Skeletal muscle cell (primary cell): ENCODE results near the gene FGF14.
A peak's percentile ranks its signal among the peaks of the same experiment; 100 is the strongest.

Experiments used
- DNase-seq: peaks from one replicate; pipeline ENCODE4 v3.0.0-alpha.2; 2010; ENCODE audit warnings: low read depth
- H3K4me3 ChIP-seq: 2 replicates; pipeline ENCODE4 v1.5.1; 2011; ENCODE audit warnings: low read depth, mild to moderate bottlenecking, control low read depth, low read length, moderate library complexity

The FGF14 gene

GRCh38 chr13:101795025-101795424 is 606.8 kb downstream of the FGF14 start:
- no peak for DNase-seq

GRCh38 chr13:101792189-101792588 is 609.7 kb downstream of the FGF14 start:
- DNase-seq, result no peak

More at GRCh38 chr13:101795025-101795424, 606.8 kb downstream of the FGF14 start:
- H3K4me3 ChIP-seq, result no peak overlapping the region

DNA sequence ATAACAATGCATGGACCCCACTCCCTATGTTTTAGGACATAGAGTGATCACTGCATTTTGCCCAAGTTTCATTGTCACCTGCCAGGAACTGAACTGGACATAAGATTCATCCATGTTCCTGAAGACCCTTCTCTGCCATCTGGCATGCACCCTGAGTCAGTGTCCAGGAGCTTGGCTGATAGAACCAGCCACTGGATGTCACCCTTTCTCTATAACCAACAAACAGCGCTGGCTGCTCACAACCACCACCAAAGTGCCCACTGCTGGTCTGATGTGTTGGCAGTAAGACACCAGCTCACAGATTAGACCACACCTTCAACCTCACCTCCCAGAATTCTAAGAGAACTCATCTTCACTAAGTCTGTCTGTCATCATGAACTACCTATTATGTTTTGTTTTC is 616.0 kb downstream of the FGF14 start:
- no peak for DNase-seq
- no peak overlapping the region for H3K4me3 ChIP-seq

More at GRCh38 chr13:101792189-101792588, 609.7 kb downstream of the FGF14 start:
- no peak overlapping the region for H3K4me3 ChIP-seq

- DNase-seq, result no peak
Observed at GRCh38 chr13:101784313-101784712, 617.5 kb downstream of the FGF14 start.

GRCh38 chr13:101783554-101783953 is 618.3 kb downstream of the FGF14 start:
- no peak overlapping the region for H3K4me3 ChIP-seq
- no peak for DNase-seq

More at GRCh38 chr13:101784313-101784712, 617.5 kb downstream of the FGF14 start:
- H3K4me3 ChIP-seq, result no peak overlapping the region

DNA sequence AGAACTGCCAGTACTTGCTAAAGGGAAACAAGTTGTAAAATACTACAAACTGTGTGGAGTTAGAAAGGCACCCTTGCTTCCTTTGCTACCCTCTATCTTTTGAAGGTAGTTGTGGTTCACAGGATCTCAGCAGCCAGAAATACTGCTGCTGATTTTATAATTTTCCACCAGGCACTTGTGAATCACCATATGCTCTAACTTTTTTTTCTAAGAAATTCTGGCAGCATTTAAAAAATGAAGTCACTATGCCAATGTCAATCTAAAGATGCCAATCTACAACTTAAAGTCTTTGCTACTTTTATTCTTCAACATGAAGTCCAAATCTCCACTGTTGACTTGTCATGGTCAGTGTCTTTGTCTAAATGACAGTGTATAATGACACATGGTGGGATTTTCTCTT is 621.6 kb downstream of the FGF14 start:
- no peak overlapping the region for H3K4me3 ChIP-seq
- DNase-seq, result no peak

DNA sequence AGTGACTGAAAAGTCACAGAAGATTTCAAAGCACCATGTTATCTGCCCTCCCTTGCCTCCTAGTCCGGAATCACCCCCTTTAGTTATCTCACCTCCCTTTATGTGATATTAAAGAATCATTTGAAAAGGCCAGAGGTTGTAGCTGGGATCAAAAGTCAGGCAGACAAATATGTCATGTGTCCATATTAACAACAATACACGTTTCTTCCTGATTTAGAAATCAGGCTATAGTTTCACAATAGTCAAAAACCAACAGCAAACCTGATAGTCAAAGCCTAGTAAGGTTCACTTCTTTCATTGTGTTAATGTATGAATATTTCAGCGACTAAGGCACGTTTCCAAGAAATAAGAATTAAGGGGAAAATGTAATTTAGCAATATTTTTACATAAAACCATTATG is 622.7 kb downstream of the FGF14 start:
- no peak for DNase-seq
- H3K4me3 ChIP-seq, result no peak overlapping the region

DNA sequence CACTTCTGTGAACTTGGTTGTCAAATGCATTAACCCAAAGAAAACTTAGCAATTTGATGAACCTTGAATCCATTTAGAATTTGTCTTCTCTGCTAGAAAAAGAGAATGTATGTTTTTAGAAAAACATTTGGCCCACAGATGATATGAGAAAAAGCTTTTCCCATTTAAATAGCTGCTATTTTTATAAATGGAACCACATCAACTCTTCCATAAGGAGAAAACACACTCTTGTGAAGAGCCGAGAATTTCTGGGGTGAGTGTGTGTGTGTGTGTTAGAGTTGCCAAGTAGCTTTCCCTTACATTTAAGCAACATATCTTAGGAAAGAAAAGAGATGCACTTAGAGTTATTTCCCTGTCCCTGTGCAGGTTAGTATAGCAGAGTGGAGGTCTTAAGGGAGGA is 626.6 kb downstream of the FGF14 start:
- DNase-seq, result no peak
- H3K4me3 ChIP-seq, result no peak overlapping the region

- no peak overlapping the region for H3K4me3 ChIP-seq
- no peak for DNase-seq
Observed at GRCh38 chr13:101774393-101774792, 627.5 kb downstream of the FGF14 start.

DNA sequence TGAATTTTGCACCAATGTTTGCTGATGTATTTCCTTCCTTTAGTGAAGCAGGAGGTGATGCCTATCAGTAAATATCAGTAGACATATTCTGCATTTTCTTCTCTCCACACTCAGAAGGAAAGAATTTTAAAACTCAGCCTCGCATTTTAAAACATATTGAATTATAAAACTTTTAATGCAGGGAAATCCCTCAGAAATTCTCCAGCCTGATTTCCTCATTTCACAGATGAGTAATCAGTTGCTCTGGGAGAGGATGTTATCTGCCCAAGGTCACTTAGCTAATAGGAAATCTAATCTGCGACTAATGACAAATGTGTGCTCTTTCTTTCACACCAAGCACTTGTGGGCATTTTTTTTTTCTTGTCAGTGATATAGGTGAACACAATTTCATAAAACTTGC is 628.8 kb downstream of the FGF14 start:
- DNase-seq, result no peak
- H3K4me3 ChIP-seq, result no peak overlapping the region

- no peak for DNase-seq
- no peak overlapping the region for H3K4me3 ChIP-seq
Observed at GRCh38 chr13:101767131-101767530, 634.7 kb downstream of the FGF14 start.

DNA sequence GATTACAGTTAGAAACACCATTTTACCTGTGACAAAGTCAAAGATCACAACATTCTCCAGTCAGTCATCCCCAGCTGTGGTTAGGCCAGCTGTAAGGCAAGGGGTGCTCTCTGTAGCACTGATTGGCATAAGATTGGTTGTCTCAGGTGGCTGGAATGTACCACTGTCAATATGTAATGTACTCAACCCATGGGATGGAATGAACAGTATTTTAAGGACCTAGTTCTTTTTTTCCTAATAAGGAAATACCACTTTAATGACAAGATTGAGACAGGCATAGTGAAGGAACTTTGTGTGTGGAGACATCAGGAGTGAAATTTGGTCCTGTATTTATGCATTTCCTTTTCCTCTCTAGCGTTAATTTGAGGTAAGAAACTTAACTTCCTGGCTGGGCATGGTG is 638.7 kb downstream of the FGF14 start:
- H3K4me3 ChIP-seq, result no peak overlapping the region
- no peak for DNase-seq

GRCh38 chr13:101757446-101758039 is 644.3 kb downstream of the FGF14 start:
- no peak overlapping the region for H3K4me3 ChIP-seq

GRCh38 chr13:101755228-101755887 is 646.5 kb downstream of the FGF14 start:
- no peak overlapping the region for H3K4me3 ChIP-seq
- DNase-seq, result no peak

More at GRCh38 chr13:101757446-101758039, 644.3 kb downstream of the FGF14 start:
- DNase-seq, result peak; percentile 8

- no peak for DNase-seq
- no peak overlapping the region for H3K4me3 ChIP-seq
Observed at GRCh38 chr13:101752432-101752831, 649.4 kb downstream of the FGF14 start.

DNA sequence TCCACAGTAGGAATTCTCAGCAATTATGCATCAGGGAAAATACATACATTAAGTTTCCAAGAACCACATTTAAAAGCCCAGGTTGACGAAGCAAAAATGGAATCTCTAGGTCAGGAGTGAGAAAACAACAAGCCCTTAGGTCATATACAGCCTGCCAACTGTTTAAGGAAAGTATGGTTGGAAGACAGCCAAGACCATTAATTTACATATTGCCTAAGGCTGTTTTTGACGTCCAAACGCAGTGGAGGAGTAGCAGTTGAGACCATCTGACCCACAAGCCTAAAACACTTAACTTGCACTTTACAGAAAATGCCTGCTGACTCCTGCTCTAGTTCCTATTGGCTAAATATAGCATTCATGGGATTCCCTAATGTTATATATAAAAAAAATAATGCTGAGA is 650.4 kb downstream of the FGF14 start:
- no peak overlapping the region for H3K4me3 ChIP-seq
- peak; percentile 96 for DNase-seq

GRCh38 chr13:101749584-101749983 is 652.3 kb downstream of the FGF14 start:
- H3K4me3 ChIP-seq, result no peak overlapping the region
- DNase-seq, result no peak

- no peak overlapping the region for H3K4me3 ChIP-seq
- DNase-seq, result no peak
Observed at GRCh38 chr13:101747039-101747438, 654.8 kb downstream of the FGF14 start.

- DNase-seq, result no peak
- H3K4me3 ChIP-seq, result no peak overlapping the region
Observed at GRCh38 chr13:101746513-101746912, 655.3 kb downstream of the FGF14 start.

- no peak overlapping the region for H3K4me3 ChIP-seq
- no peak for DNase-seq
Observed at GRCh38 chr13:101739382-101740178, 662.3 kb downstream of the FGF14 start.
